K562 (cell line): ENCODE data around the gene HIVEP2. TPM values are rescaled to one million over a fixed set of nuclear protein-coding genes. Genes with fewer than 3 reads are reported as not detected.

Experiments used
- ATAC-seq: fragments of 200-7000 bp; cut with Tn5 transposase; 3 replicates; pipeline ENCODE4 v1.9.1; 2020; ENCODE audit warnings: moderate library complexity
- BruUV-seq: library from RNA; stranded (reverse); fragments of 400-500 nt; replicated peaks from 2 replicates; lab custom pipeline; 2021; lab: Mats Ljungman, UMichigan
- CTCF ChIA-PET: fragments of 300-600 bp; formaldehyde crosslinking; extraction: SDS; loops from one replicate; lab custom pipeline; 2021; ENCODE audit warnings: low intra/inter-chr PET ratio; lab: Yijun Ruan, JAX
- POLR2A ChIA-PET: fragments of 300-600, 350-650 bp; sonication (Branson Sonifier 250); formaldehyde crosslinking; extraction: SDS; loops from one replicate; lab custom pipeline; 2021; ENCODE audit warnings: antibody characterized with exemption, inconsistent platforms; lab: Yijun Ruan, JAX
- DNase-seq, 4 experiments: peaks; one replicate each; pipeline versions ENCODE4 v3.0.0 to v3.0.0-alpha.2; 2011 to 2018; ENCODE audit warnings: low spot score in 3 of 4, mixed read lengths in 3 of 4; ENCODE audit errors: extremely low read depth in 1 of 4
- FAIRE-seq: peaks from 2 replicates; lab custom pipeline; 2011; peaks lifted over from hg19 to GRCh38; lab: Jason Lieb, UNC
- H2AFZ ChIP-seq: 2 replicates; pipeline ENCODE4 v1.6.0; 2011; ENCODE audit warnings: low read depth, low read length, control low read depth, inconsistent platforms
- H3K27ac ChIP-seq: fragments of 200-600 bp; 3 replicates; pipeline ENCODE4 v1.8.0; 2011; ENCODE audit warnings: low read depth, mild to moderate bottlenecking, control low read depth, inconsistent platforms, low read length, moderate library complexity, mixed read lengths; ENCODE audit errors: extremely low read depth
- H3K27me3 ChIP-seq, 2 experiments: fragments of 300-600 bp in 1 of 2; 2 replicates in 1 of 2; 3 replicates in 1 of 2; pipeline versions ENCODE4 v1.6.0 to v1.8.0; 2011; ENCODE audit warnings: inconsistent platforms in 2 of 2, low read length in 2 of 2, mild to moderate bottlenecking in 1 of 2, mixed read lengths in 1 of 2, moderate library complexity in 1 of 2; ENCODE audit not compliant: control insufficient read depth in 2 of 2, insufficient read depth in 2 of 2
- H3K36me3 ChIP-seq: fragments of 300-600 bp; 3 replicates; pipeline ENCODE4 v1.8.0; 2011; ENCODE audit warnings: mild to moderate bottlenecking, low read length, inconsistent platforms; ENCODE audit not compliant: control insufficient read depth, insufficient read depth
- H3K4me1 ChIP-seq, 2 experiments: fragments of 200-600 bp in 1 of 2; replicated peaks in 1 of 2; 2 replicates in 1 of 2; 3 replicates in 1 of 2; pipeline versions ENCODE4 v1.5.1 to v1.8.0; 2011; ENCODE audit warnings: inconsistent platforms in 2 of 2, low read length in 2 of 2, mild to moderate bottlenecking in 1 of 2, mixed read lengths in 1 of 2, moderate library complexity in 1 of 2; ENCODE audit not compliant: control insufficient read depth in 2 of 2, insufficient read depth in 2 of 2
- H3K4me2 ChIP-seq: 2 replicates; pipeline ENCODE4 v1.6.1; 2011; ENCODE audit warnings: low read length, control low read depth, inconsistent platforms, mixed read lengths; ENCODE audit not compliant: insufficient read depth
- H3K4me3 ChIP-seq: fragments of 200-600 bp; sonication (generic), shearing (Covaris generic); 2 replicates; pipeline ENCODE4 v1.5.1; 2016; ENCODE audit warnings: control low read depth, inconsistent platforms
- H3K79me2 ChIP-seq: fragments of 200-600 bp; 3 replicates; pipeline ENCODE4 v1.8.0; 2011; ENCODE audit warnings: low read length, inconsistent platforms; ENCODE audit not compliant: control insufficient read depth, insufficient read depth
- H3K9ac ChIP-seq, 2 experiments: 2 replicates each; pipeline versions ENCODE4 v1.6.0 to v1.6.1; 2011; ENCODE audit warnings: low read depth in 2 of 2, low read length in 2 of 2, control low read depth in 1 of 2, inconsistent platforms in 1 of 2, mild to moderate bottlenecking in 1 of 2, mixed read lengths in 1 of 2; ENCODE audit not compliant: insufficient read depth in 1 of 2
- H3K9me1 ChIP-seq: one replicate; pipeline ENCODE4 v1.6.0; 2011; ENCODE audit warnings: inconsistent platforms, mild to moderate bottlenecking, low read length, moderate library complexity; ENCODE audit not compliant: control insufficient read depth, insufficient read depth
- H3K9me3 ChIP-seq: replicated peaks from 2 replicates; pipeline ENCODE4 v1.5.1; 2011; ENCODE audit warnings: low read depth, low read length, inconsistent platforms; ENCODE audit not compliant: control insufficient read depth, insufficient read depth
- H4K20me1 ChIP-seq: replicated peaks from 2 replicates; pipeline ENCODE4 v1.6.1; 2011; ENCODE audit warnings: low read length, inconsistent platforms, mixed read lengths; ENCODE audit not compliant: control insufficient read depth, insufficient read depth
- ARHGAP35 ChIP-seq: fragments of 450-650 bp; IDR thresholded peaks from 2 replicates; pipeline ENCODE4 v1.6.1; 2018; ENCODE audit not compliant: partially characterized antibody
- ARNT ChIP-seq, 2 experiments: fragments of 450-650 bp; IDR thresholded peaks; 2 replicates each; pipeline ENCODE4 v1.6.1; 2016; ENCODE audit warnings: mild to moderate bottlenecking in 1 of 2
- CREM ChIP-seq: IDR thresholded peaks from 2 replicates; pipeline ENCODE4 v1.6.1; 2014; ENCODE audit warnings: antibody characterized with exemption, low read depth
- EP400 ChIP-seq: fragments of 450-650 bp; IDR thresholded peaks from 2 replicates; pipeline ENCODE4 v1.6.1; 2017; ENCODE audit warnings: antibody characterized with exemption, mild to moderate bottlenecking, moderate library complexity
- GTF2E2 ChIP-seq: fragments of 200-800 bp; sonication (Bioruptor generic); IDR thresholded peaks from 2 replicates; pipeline ENCODE4 v1.6.1; 2016; ENCODE audit warnings: missing genetic modification characterization, missing compliant biosample characterization
- HMGN3 ChIP-seq: IDR thresholded peaks from 2 replicates; pipeline ENCODE4 v1.6.1; 2011; ENCODE audit warnings: borderline replicate concordance, low read depth, mild to moderate bottlenecking, mixed read lengths, low read length; ENCODE audit not compliant: insufficient read length; ENCODE audit errors: extremely low read depth
- MAFF ChIP-seq: IDR thresholded peaks from 2 replicates; pipeline ENCODE4 v1.6.1; 2012; ENCODE audit warnings: low read length, improper control_type of control experiment
- MAFG ChIP-seq: fragments of 450-650 bp; conservative IDR thresholded peaks from 2 replicates; pipeline ENCODE4 v1.6.1; 2016; ENCODE audit warnings: missing genetic modification characterization, missing compliant biosample characterization
- MBD2 ChIP-seq: sonication (generic); IDR thresholded peaks from 2 replicates; pipeline ENCODE4 v1.6.1; 2016; ENCODE audit warnings: low read depth, borderline replicate concordance
- MEF2D ChIP-seq: conservative IDR thresholded peaks from 2 replicates; pipeline ENCODE4 v1.6.1; 2016; ENCODE audit warnings: low read depth, missing genetic modification characterization, missing compliant biosample characterization
- NUFIP1 ChIP-seq: fragments of 450-650 bp; IDR thresholded peaks from 2 replicates; pipeline ENCODE4 v1.6.1; 2018; ENCODE audit not compliant: partially characterized antibody
- PRMT5 ChIP-seq: sonication (generic); formaldehyde crosslinking; IDR thresholded peaks from 2 replicates; pipeline ENCODE4 v1.5.0; 2020; ENCODE audit warnings: missing genetic modification reagents
- TCFL5 ChIP-seq: fragments of 250-450 bp; sonication (Bioruptor Pico); conservative IDR thresholded peaks from 2 replicates; pipeline ENCODE4 v1.6.1; 2021; ENCODE audit warnings: mild to moderate bottlenecking, moderate library complexity, matching md5 sums
- THRAP3 ChIP-seq: fragments of 450-650 bp; IDR thresholded peaks from 2 replicates; pipeline ENCODE4 v1.6.1; 2016; ENCODE audit warnings: mild to moderate bottlenecking, inconsistent platforms, borderline replicate concordance
- ZNF431 ChIP-seq: sonication (generic); formaldehyde crosslinking; IDR thresholded peaks from 2 replicates; pipeline ENCODE4 v1.8.0; 2022; ENCODE audit warnings: mild to moderate bottlenecking, missing genetic modification reagents
- WGBS: fragments of 100-300 bp; shearing (Covaris generic); methylation state at CpG from one replicate; pipeline ENCODE4 v1.1.6; 2016; ENCODE audit warnings: low coverage, mixed read lengths; ENCODE audit not compliant: insufficient coverage; ENCODE audit errors: missing lambda C conversion rate; 5-methylcytosine and 5-hydroxymethylcytosine counted together
- in situ Hi-C: fragments of 300-500 bp; cut with MboI; formaldehyde crosslinking; loops from 4 replicates; pipeline ENCODE4 v1.15.0; 2018; ENCODE audit warnings: inconsistent platforms, mixed read lengths
- intact Hi-C: fragments of 100-400 bp; cut with micrococcal nuclease; formaldehyde crosslinking; loops from 2 replicates; pipeline ENCODE4 v1.14.2; 2022
- polyA plus RNA-seq, 8 experiments: library from polyadenylated mRNA; depleted of rRNA in 4 of 8; stranded (reverse) in 5 of 8; unstranded in 3 of 8; fragments of >200 nt; fragmentation: Nextera tagmentation in 2 of 8; fragmentation: Illumina TruSeq in 1 of 8; extraction: Ambion mirVana in 2 of 8; extraction: Trizol in 1 of 8; gene quantifications; 2 replicates each; pipeline versions ENCODE4 v1.2.1 to v1.2.3, GENCODE V29; 2011 to 2014; ENCODE audit warnings: inconsistent platforms in 1 of 8, missing spikeins in 1 of 8
- total RNA-seq, 7 experiments: library from RNA; depleted of rRNA in 6 of 7; stranded (reverse); fragments of >200 nt in 6 of 7; fragmentation: Illumina TruSeq in 2 of 7; extraction: Trizol in 2 of 7; gene quantifications; 2 replicates each; pipeline versions ENCODE4 v1.2.1 to v1.2.3, GENCODE V29; 2011 to 2021; ENCODE audit warnings: low replicate concordance in 1 of 7
- TF ChIP-seq, protein P1 (sequence below): fragments of 450-650 bp; IDR thresholded peaks from one replicate; pipeline ENCODE4 v1.6.1; 2018; ENCODE audit warnings: mild to moderate bottlenecking, moderate library complexity; ENCODE audit not compliant: partially characterized antibody
- TF ChIP-seq, protein P2 (sequence below): fragments of 450-650 bp; formaldehyde crosslinking; conservative IDR thresholded peaks from 2 replicates; pipeline ENCODE4 v1.4.0; 2022; ENCODE audit warnings: mild to moderate bottlenecking, missing genetic modification characterization
- TF ChIP-seq, protein P3 (sequence below): fragments of 200-800 bp; sonication (Bioruptor generic); IDR thresholded peaks from 2 replicates; pipeline ENCODE4 v1.6.1; 2017; ENCODE audit warnings: missing genetic modification characterization, missing compliant biosample characterization

HIVEP2 gene
- total and polyA plus RNA-seq, 9 of the 15 experiments (the other 6 are each of a cell fraction or from before 2014, with no cell fraction given): under 0.01 to 1.2 (median 0.31) TPM

DNA sequence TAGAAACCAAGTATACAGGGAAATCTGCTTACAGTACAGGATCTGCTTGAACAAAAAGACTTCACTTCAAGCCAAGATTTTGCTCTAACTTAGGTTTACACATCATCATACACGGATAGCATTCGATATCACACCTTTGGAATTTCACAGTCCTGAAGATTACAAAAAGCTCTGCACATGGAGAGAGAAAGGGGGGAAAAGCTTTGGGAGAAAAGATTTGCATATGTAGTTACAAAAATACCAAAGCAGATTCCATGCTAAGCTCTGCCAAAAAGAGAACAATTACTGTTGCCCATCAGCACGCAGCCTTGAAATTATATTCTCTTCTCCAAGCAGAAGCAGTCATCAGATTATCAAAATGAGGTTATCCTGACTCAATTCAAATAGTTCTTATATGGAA, 62.0 kb downstream of the HIVEP2 start:
- intact Hi-C loops (no loop called here), in situ Hi-C loops (no loop called here)
- Histone ChIP-seq H3K9ac (no peak overlapping the region), H3K4me1 (no peaks in the 10 kb centered on the region), H3K36me3 (no peaks in the 10 kb centered on the region), H4K20me1 (no peaks in the 10 kb centered on the region), H3K79me2 (no peaks in the 10 kb centered on the region), H3K4me3 (no peak overlapping the region), H3K27ac (no peak overlapping the region), H3K27me3 (peaks cover 3 to 8% of the 10 kb centered on the region in 2 experiments; a peak in 2 of 5 replicates), H3K4me2 (no peak overlapping the region), H3K9me3 (no peaks in the 10 kb centered on the region), H2AFZ (no peak overlapping the region), H3K9me1 (no peaks in the 10 kb centered on the region)
- no peak for TF ChIP-seq MAFG (tag)
- TF ChIP-seq MAFF: no peak
- no peak for TF ChIP-seq ZNF431 (CRISPR knock-in tag)
- no peak for TF ChIP-seq TCFL5
- no peak for TF ChIP-seq EP400
- TF ChIP-seq, protein P1, sequence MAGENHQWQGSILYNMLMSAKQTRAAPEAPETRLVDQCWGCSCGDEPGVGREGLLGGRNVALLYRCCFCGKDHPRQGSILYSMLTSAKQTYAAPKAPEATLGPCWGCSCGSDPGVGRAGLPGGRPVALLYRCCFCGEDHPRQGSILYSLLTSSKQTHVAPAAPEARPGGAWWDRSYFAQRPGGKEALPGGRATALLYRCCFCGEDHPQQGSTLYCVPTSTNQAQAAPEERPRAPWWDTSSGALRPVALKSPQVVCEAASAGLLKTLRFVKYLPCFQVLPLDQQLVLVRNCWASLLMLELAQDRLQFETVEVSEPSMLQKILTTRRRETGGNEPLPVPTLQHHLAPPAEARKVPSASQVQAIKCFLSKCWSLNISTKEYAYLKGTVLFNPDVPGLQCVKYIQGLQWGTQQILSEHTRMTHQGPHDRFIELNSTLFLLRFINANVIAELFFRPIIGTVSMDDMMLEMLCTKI: no peak
- TF ChIP-seq NUFIP1: no peak
- TF ChIP-seq, protein P2, sequence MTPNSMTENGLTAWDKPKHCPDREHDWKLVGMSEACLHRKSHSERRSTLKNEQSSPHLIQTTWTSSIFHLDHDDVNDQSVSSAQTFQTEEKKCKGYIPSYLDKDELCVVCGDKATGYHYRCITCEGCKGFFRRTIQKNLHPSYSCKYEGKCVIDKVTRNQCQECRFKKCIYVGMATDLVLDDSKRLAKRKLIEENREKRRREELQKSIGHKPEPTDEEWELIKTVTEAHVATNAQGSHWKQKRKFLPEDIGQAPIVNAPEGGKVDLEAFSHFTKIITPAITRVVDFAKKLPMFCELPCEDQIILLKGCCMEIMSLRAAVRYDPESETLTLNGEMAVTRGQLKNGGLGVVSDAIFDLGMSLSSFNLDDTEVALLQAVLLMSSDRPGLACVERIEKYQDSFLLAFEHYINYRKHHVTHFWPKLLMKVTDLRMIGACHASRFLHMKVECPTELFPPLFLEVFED (CRISPR knock-in tag): no peak
- TF ChIP-seq THRAP3: no peak
- no peak for TF ChIP-seq GTF2E2
- TF ChIP-seq ARHGAP35: no peak
- TF ChIP-seq, protein P3, sequence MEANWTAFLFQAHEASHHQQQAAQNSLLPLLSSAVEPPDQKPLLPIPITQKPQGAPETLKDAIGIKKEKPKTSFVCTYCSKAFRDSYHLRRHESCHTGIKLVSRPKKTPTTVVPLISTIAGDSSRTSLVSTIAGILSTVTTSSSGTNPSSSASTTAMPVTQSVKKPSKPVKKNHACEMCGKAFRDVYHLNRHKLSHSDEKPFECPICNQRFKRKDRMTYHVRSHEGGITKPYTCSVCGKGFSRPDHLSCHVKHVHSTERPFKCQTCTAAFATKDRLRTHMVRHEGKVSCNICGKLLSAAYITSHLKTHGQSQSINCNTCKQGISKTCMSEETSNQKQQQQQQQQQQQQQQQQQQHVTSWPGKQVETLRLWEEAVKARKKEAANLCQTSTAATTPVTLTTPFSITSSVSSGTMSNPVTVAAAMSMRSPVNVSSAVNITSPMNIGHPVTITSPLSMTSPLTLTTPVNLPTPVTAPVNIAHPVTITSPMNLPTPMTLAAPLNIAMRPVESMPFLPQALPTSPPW: no peak
- TF ChIP-seq PRMT5 (CRISPR knock-in tag): no peak
- TF ChIP-seq HMGN3: no peak
- no peak for TF ChIP-seq MBD2
- TF ChIP-seq CREM: no peak
- TF ChIP-seq ARNT (IDR thresholded peaks at IDR 0.05): no peak
- TF ChIP-seq MEF2D (tag): no peak
- no peak for ATAC-seq
- DNase-seq: no peak
- no TSS peak for BruUV-seq
- POLR2A ChIA-PET: no interaction called here
- CTCF ChIA-PET: no interaction called here
- no peak for FAIRE-seq
- WGBS: 0% methylated on average over 3 of the region's 3 CpGs
